HTR-8/SVneo (cell line): Measurements from ENCODE around the gene PGBD1.

Source experiments
- DNase-seq: peaks from one replicate; pipeline ENCODE4 v3.0.0; 2011; ENCODE audit warnings: low spot score, mixed read lengths; ENCODE audit not compliant: insufficient read length
- FAIRE-seq: peaks from 2 replicates; lab custom pipeline; 2011; peaks lifted over from hg19 to GRCh38; lab: Jason Lieb, UNC

The PGBD1 gene

GRCh38 chr6:28333047-28333446 lies 51.7 kb downstream of the PGBD1 start:
- DNase-seq (no peak), FAIRE-seq (no peak)

GRCh38 chr6:28333599-28334018 lies 52.2 kb downstream of the PGBD1 start:
- no peak for DNase-seq
- FAIRE-seq = no peak

GRCh38 chr6:28334286-28335039 lies 53.1 kb downstream of the PGBD1 start:
- no peak for FAIRE-seq
- no peak for DNase-seq

- FAIRE-seq = no peak
Measured at GRCh38 chr6:28335040-28335563, 53.7 kb downstream of the PGBD1 start.

GRCh38 chr6:28335564-28336283 lies 54.4 kb downstream of the PGBD1 start, which contains the start of gene ZSCAN31:
TSS of gene ZSCAN31 (minus strand) at chr6:28336148. CDS start at chr6:28329683, 6,465 bp downstream.
- FAIRE-seq (peak; percentile 78), DNase-seq (peak; percentile 86)

More at GRCh38 chr6:28335040-28335563, 53.7 kb downstream of the PGBD1 start:
- no peak for DNase-seq

GRCh38 chr6:28336284-28337120 lies 55.1 kb downstream of the PGBD1 start:
- DNase-seq (no peak), FAIRE-seq (no peak)

- no peak for DNase-seq
- FAIRE-seq = no peak
Measured at GRCh38 chr6:28337121-28337520, 55.7 kb downstream of the PGBD1 start.

GRCh38 chr6:28340310-28341095 lies 59.1 kb downstream of the PGBD1 start:
- no peak for FAIRE-seq
- DNase-seq = no peak

GRCh38 chr6:28343898-28344677 lies 62.7 kb downstream of the PGBD1 start:
- no peak for FAIRE-seq
- no peak for DNase-seq

GRCh38 chr6:28345201-28345600 lies 63.8 kb downstream of the PGBD1 start:
- DNase-seq (no peak), FAIRE-seq (no peak)

- no peak for FAIRE-seq
Measured at GRCh38 chr6:28347119-28347518, 65.7 kb downstream of the PGBD1 start.

GRCh38 chr6:28349344-28349891 lies 68.0 kb downstream of the PGBD1 start:
- DNase-seq (no peak), FAIRE-seq (no peak)

More at GRCh38 chr6:28347119-28347518, 65.7 kb downstream of the PGBD1 start:
- no peak for DNase-seq

- no peak for FAIRE-seq
Measured at GRCh38 chr6:28349892-28350737, 68.7 kb downstream of the PGBD1 start, which contains the start of gene ZKSCAN3. TSS of gene ZKSCAN3 (plus strand) at chr6:28349947. CDS start at chr6:28359587, 9,640 bp downstream.

GRCh38 chr6:28351087-28351486 lies 69.7 kb downstream of the PGBD1 start:
- no peak for FAIRE-seq

More at GRCh38 chr6:28349892-28350737, 68.7 kb downstream of the PGBD1 start, which contains the start of gene ZKSCAN3:
- DNase-seq = peak; percentile 71

GRCh38 chr6:28351493-28351925 lies 70.1 kb downstream of the PGBD1 start:
- FAIRE-seq = no peak
- no peak for DNase-seq

More at GRCh38 chr6:28351087-28351486, 69.7 kb downstream of the PGBD1 start:
- no peak for DNase-seq
